Measurements from ENCODE around the gene SIGLEC1. TPM values are rescaled to one million over a fixed set of nuclear protein-coding genes. Genes with fewer than 3 reads are reported as not detected.

The SIGLEC1 gene
- total and polyA plus RNA-seq, 7 experiments from 2014 or later: 0.34 to 2.1 (median 1.1) TPM; not detected in 3

- H3K4me1 Mint-ChIP-seq: peaks cover 0 to 16% (median 12%) of the 10 kb centered on the region in 7 donors
- H3K4me3 Mint-ChIP-seq: no peak overlapping the region
- no peaks in the 10 kb centered on the region for H3K9me3 Mint-ChIP-seq
- no peak overlapping the region for H3K4me3 ChIP-seq (ENCODE audit: low read length)
- peak overlapping the region in 1 of 9 donors; percentile 25 for H3K27ac Mint-ChIP-seq
- peaks cover 0 to 16% (median 4%) of the 10 kb centered on the region in 5 donors for H3K27me3 Mint-ChIP-seq
- H3K27ac ChIP-seq (ENCODE audit: low read depth, low read length): no peak overlapping the region
- DNase-seq (no peak), ATAC-seq (no peak)
- ChIA-PET CTCF (interaction anchor here (1.6 kb wide), 1 partner anchor 31 kb away, joined by 5 read pairs; no protein-coding TSS in a partner anchor), POLR2A (no interaction called here)
- no peaks in the 10 kb centered on the region for H3K27me3 ChIP-seq (ENCODE audit: control insufficient read depth in 2 of 2, insufficient read depth in 2 of 2, low read length in 2 of 2)
- no peaks in the 10 kb centered on the region for H3K36me3 Mint-ChIP-seq
- H3K4me1 ChIP-seq (ENCODE audit: control insufficient read depth in 2 of 2, insufficient read depth in 2 of 2, low read length in 2 of 2): peaks cover 3 to 10% of the 10 kb centered on the region in 2 donors
- no peaks in the 10 kb centered on the region for H3K36me3 ChIP-seq (ENCODE audit: control insufficient read depth in 2 of 3, insufficient read depth in 3 of 3, low read length in 3 of 3)
- intact Hi-C loops (cut with micrococcal nuclease): no loop called here
- no peaks in the 10 kb centered on the region for H3K9me3 ChIP-seq (ENCODE audit: control insufficient read depth in 2 of 3, low read length in 3 of 3)
Observed at GRCh38 chr20:3741836-3742458, 29.5 kb upstream of the SIGLEC1 start.

DNA sequence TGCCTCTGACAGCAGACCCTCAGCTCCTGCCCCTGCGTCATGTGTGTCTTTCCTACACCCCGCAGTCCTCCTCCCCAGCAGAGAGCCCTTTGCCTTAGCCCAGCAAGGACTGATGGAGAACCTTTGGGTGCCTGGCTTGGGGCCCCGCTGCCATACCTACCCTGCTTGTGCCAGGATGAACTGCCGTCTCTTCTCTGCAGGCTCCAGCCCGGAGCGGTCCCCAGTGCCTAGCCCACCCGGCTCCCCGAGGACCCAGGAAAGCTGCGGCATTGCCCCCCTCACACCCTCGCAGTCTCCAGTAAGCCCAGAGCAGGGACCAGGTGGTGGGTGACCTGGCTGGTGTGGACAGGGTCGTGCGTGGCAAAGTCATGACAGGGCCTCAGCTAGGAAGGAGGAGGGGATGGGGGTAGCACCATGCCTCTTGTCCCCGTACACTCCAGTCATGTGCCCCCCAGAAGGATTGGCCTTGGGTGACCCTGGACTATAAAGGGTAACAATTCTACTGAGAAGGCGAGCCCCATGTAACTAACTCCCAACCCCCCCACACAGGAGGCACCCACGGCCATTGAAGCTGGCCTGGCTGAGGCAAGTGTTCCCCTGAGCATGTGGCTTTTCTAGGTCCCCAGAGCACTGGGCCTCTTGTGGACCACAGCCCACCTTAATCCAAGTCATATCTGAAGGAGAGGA, 28.4 kb upstream of the SIGLEC1 start:
- H3K4me1 Mint-ChIP-seq: peaks cover 0 to 16% (median 12%) of the 10 kb centered on the region in 7 donors
- Histone ChIP-seq H3K27ac (ENCODE audit: low read depth, low read length) (no peak overlapping the region), H3K36me3 (ENCODE audit: control insufficient read depth in 2 of 3, insufficient read depth in 3 of 3, low read length in 3 of 3) (no peaks in the 10 kb centered on the region), H3K4me1 (ENCODE audit: control insufficient read depth in 2 of 2, insufficient read depth in 2 of 2, low read length in 2 of 2) (peaks cover 3 to 10% of the 10 kb centered on the region in 2 donors), H3K4me3 (ENCODE audit: low read length) (no peak overlapping the region), H3K9me3 (ENCODE audit: control insufficient read depth in 2 of 3, low read length in 3 of 3) (no peaks in the 10 kb centered on the region), H3K27me3 (ENCODE audit: control insufficient read depth in 2 of 2, insufficient read depth in 2 of 2, low read length in 2 of 2) (no peaks in the 10 kb centered on the region)
- H3K9me3 Mint-ChIP-seq: no peaks in the 10 kb centered on the region
- peaks cover 0 to 23% (median 0%) of the 10 kb centered on the region in 5 donors for H3K27me3 Mint-ChIP-seq
- ATAC-seq: no peak
- peak overlapping the region in 1 of 9 donors; percentile 36 for H3K27ac Mint-ChIP-seq
- no peaks in the 10 kb centered on the region for H3K36me3 Mint-ChIP-seq
- POLR2A ChIA-PET: no interaction called here
- CTCF ChIA-PET: no interaction called here
- no peak overlapping the region for H3K4me3 Mint-ChIP-seq
- no peak for DNase-seq
- intact Hi-C loops (cut with micrococcal nuclease): no loop called here

DNA sequence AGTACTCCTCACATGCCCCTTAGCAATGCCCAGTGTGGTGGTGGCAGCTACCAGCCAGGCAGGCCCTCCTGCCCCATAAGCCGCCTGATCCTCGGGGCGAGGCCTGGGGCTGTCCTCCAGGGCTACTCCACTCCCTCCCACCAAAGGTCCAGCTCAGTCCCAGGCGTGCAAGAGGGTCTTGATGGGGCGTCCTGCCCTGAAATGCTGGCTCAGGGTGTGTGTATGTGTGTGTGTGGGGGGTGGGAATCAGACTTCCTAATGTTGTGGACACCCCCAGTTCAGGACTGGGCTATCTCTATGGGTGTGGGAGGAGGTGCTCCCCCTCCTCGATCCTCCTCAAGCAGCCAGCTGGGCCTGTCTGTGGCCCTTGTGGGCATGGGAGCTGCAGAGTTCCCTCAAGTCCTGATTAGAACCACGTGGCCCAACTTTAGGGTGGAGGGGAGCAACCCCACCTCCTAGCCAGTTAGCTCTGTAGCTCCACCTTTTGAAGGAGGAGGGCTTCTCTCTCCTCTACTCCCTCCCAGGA, 27.6 kb upstream of the SIGLEC1 start:
- no peaks in the 10 kb centered on the region for H3K36me3 Mint-ChIP-seq
- peaks cover 0 to 28% (median 2%) of the 10 kb centered on the region in 5 donors for H3K27me3 Mint-ChIP-seq
- POLR2A ChIA-PET: no interaction called here
- ATAC-seq: no peak
- H3K4me1 Mint-ChIP-seq: peaks cover 0 to 10% (median 8%) of the 10 kb centered on the region in 7 donors
- DNase-seq: no peak
- H3K9me3 ChIP-seq (ENCODE audit: control insufficient read depth in 2 of 3, low read length in 3 of 3): no peaks in the 10 kb centered on the region
- H3K27ac Mint-ChIP-seq: no peak overlapping the region
- intact Hi-C loops (cut with micrococcal nuclease): no loop called here
- H3K4me1 ChIP-seq (ENCODE audit: control insufficient read depth in 2 of 2, insufficient read depth in 2 of 2, low read length in 2 of 2): peaks cover 3% of the 10 kb centered on the region in 2 donors
- CTCF ChIA-PET: no interaction called here
- no peak overlapping the region for H3K27ac ChIP-seq (ENCODE audit: low read depth, low read length)
- no peaks in the 10 kb centered on the region for H3K27me3 ChIP-seq (ENCODE audit: control insufficient read depth in 2 of 2, insufficient read depth in 2 of 2, low read length in 2 of 2)
- H3K4me3 ChIP-seq (ENCODE audit: low read length): no peak overlapping the region
- H3K36me3 ChIP-seq (ENCODE audit: control insufficient read depth in 2 of 3, insufficient read depth in 3 of 3, low read length in 3 of 3): no peaks in the 10 kb centered on the region
- H3K9me3 Mint-ChIP-seq: no peaks in the 10 kb centered on the region
- no peak overlapping the region for H3K4me3 Mint-ChIP-seq

GRCh38 chr20:3739054-3739925, 26.9 kb upstream of the SIGLEC1 start:
- Mint-ChIP-seq H3K36me3 (no peaks in the 10 kb centered on the region), H3K4me1 (peaks cover 0 to 3% (median 2%) of the 10 kb centered on the region in 7 donors), H3K27me3 (peaks cover 0 to 26% (median 2%) of the 10 kb centered on the region in 5 donors), H3K9me3 (no peaks in the 10 kb centered on the region), H3K4me3 (no peak overlapping the region), H3K27ac (peak overlapping the region in 1 of 9 donors; percentile 17)
- H3K4me3 ChIP-seq (ENCODE audit: low read length): no peak overlapping the region
- DNase-seq (no peak), ATAC-seq (no peak)
- H3K4me1 ChIP-seq (ENCODE audit: control insufficient read depth in 2 of 2, insufficient read depth in 2 of 2, low read length in 2 of 2): no peaks in the 10 kb centered on the region
- no peaks in the 10 kb centered on the region for H3K9me3 ChIP-seq (ENCODE audit: control insufficient read depth in 2 of 3, low read length in 3 of 3)
- H3K36me3 ChIP-seq (ENCODE audit: control insufficient read depth in 2 of 3, insufficient read depth in 3 of 3, low read length in 3 of 3): no peaks in the 10 kb centered on the region
- ChIA-PET CTCF (interaction anchor here (0.7 kb wide), 1 partner anchor 10 kb away, joined by 3 read pairs; no protein-coding TSS in a partner anchor), POLR2A (no interaction called here)
- intact Hi-C loops (cut with micrococcal nuclease): no loop called here
- no peak overlapping the region for H3K27ac ChIP-seq (ENCODE audit: low read depth, low read length)
- no peaks in the 10 kb centered on the region for H3K27me3 ChIP-seq (ENCODE audit: control insufficient read depth in 2 of 2, insufficient read depth in 2 of 2, low read length in 2 of 2)

DNA sequence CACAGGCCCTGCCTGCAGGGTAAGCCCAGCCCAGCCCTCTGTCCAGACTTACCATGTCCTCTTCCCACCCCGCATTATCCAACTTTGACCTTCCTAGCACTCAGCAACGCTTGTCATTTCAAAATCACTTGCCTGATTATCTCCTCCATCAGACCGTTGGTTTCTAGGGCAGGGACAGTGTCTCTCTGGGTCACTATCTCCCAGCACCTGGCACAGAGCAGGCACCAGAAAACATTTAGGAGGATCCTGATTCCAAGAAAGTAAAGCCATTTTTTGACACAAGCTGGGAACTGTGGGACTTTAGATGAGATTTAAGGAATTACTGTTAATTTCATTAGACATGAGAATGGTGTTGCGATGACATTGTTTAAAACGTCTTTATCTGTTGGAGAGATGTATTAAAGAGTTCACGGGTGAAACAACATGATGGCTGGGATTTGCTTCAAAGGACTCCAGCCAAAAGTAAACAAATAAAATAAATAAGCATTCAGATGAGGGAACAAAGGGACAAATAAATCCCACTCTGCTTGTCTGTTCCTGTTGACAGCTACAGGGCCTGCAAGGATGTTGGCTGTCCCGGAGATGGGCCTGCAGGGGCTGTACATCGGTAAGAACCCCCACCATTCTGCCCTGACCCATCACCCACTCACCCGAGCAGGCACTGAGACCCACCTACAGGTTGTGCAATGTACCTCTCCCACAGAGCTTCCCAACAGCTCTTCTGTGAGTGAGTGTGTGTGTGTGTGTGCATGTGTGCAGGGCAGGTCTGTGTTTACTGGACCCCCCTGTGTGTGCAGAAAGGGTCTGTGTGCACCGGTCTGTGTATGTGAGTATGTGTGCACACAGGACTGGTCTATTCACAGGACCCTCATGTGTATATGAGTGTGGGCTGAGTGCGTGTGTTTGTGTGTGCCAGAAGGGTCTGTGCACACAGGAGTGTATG, 26.0 kb upstream of the SIGLEC1 start:
- DNase-seq (no peak), ATAC-seq (no peak)
- Histone ChIP-seq H3K4me1 (ENCODE audit: control insufficient read depth in 2 of 2, insufficient read depth in 2 of 2, low read length in 2 of 2) (no peaks in the 10 kb centered on the region), H3K36me3 (ENCODE audit: control insufficient read depth in 2 of 3, insufficient read depth in 3 of 3, low read length in 3 of 3) (no peaks in the 10 kb centered on the region), H3K9me3 (ENCODE audit: control insufficient read depth in 2 of 3, low read length in 3 of 3) (no peaks in the 10 kb centered on the region), H3K27ac (ENCODE audit: low read depth, low read length) (no peak overlapping the region), H3K27me3 (ENCODE audit: control insufficient read depth in 2 of 2, insufficient read depth in 2 of 2, low read length in 2 of 2) (no peaks in the 10 kb centered on the region), H3K4me3 (ENCODE audit: low read length) (no peak overlapping the region)
- H3K4me3 Mint-ChIP-seq: no peak overlapping the region
- no peak overlapping the region for H3K27ac Mint-ChIP-seq
- POLR2A ChIA-PET: no interaction called here
- H3K27me3 Mint-ChIP-seq: peaks cover 0 to 31% (median 3%) of the 10 kb centered on the region in 5 donors
- peaks cover 0 to 2% (median 0%) of the 10 kb centered on the region in 7 donors for H3K4me1 Mint-ChIP-seq
- CTCF ChIA-PET: interaction anchor here (0.7 kb wide), 1 partner anchor 11 kb away, joined by 3 read pairs; no protein-coding TSS in a partner anchor
- intact Hi-C loops (cut with micrococcal nuclease): no loop called here
- no peaks in the 10 kb centered on the region for H3K9me3 Mint-ChIP-seq
- H3K36me3 Mint-ChIP-seq: no peaks in the 10 kb centered on the region

DNA sequence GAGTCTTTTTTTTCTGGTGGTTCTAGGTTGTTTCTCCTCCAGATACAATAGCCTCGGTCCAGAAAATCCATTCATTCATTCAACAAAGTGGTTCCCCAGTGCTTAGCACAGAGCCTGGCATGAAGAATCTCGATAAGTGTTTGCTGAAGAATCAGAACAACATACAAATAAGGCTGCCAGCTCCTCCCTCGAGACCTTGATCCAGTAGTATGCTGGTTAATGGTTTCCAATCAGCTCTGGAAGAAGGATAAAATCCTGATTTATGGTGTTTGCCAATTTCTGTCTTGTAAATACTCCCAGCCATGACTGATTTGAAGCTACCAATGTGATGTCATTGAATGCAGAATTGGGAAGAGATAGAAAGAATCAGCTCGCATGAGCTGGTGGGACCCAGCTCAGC, 23.4 kb upstream of the SIGLEC1 start:
- H3K27ac Mint-ChIP-seq: no peak overlapping the region
- Histone ChIP-seq H3K9me3 (ENCODE audit: control insufficient read depth in 2 of 3, low read length in 3 of 3) (no peaks in the 10 kb centered on the region), H3K4me1 (ENCODE audit: control insufficient read depth in 2 of 2, insufficient read depth in 2 of 2, low read length in 2 of 2) (no peaks in the 10 kb centered on the region), H3K36me3 (ENCODE audit: control insufficient read depth in 2 of 3, insufficient read depth in 3 of 3, low read length in 3 of 3) (no peaks in the 10 kb centered on the region), H3K27ac (ENCODE audit: low read depth, low read length) (no peak overlapping the region), H3K27me3 (ENCODE audit: control insufficient read depth in 2 of 2, insufficient read depth in 2 of 2, low read length in 2 of 2) (peaks cover 0 to 2% of the 10 kb centered on the region in 2 donors), H3K4me3 (ENCODE audit: low read length) (no peak overlapping the region)
- intact Hi-C loops (cut with micrococcal nuclease): no loop called here
- H3K4me3 Mint-ChIP-seq: no peak overlapping the region
- DNase-seq (no peak), ATAC-seq (no peak)
- peaks cover 0 to 4% (median 0%) of the 10 kb centered on the region in 5 donors for H3K36me3 Mint-ChIP-seq
- peaks cover 0 to 5% (median 0%) of the 10 kb centered on the region in 7 donors for H3K4me1 Mint-ChIP-seq
- H3K27me3 Mint-ChIP-seq: peaks cover 16 to 50% (median 20%) of the 10 kb centered on the region in 5 donors
- ChIA-PET CTCF (no interaction called here), POLR2A (no interaction called here)
- peaks cover 0 to 2% (median 0%) of the 10 kb centered on the region in 11 donors for H3K9me3 Mint-ChIP-seq
